SK-N-SH (cell line): Measurements from ENCODE around the gene CRIM1. TPM values are rescaled to one million over a fixed set of nuclear protein-coding genes. Genes with fewer than 3 reads are reported as not detected.
A peak's percentile ranks its signal among the peaks of the same experiment; 100 is the strongest.

Experiments
- CTCF ChIA-PET: fragments of 300-600, 350-600 bp; formaldehyde crosslinking; extraction: SDS; loops from one replicate; lab custom pipeline; 2021; lab: Yijun Ruan, JAX
- POLR2A ChIA-PET: fragments of 350-600 bp; sonication (Branson Sonifier 250); formaldehyde crosslinking; extraction: SDS; loops from one replicate; lab custom pipeline; 2020; ENCODE audit warnings: antibody characterized with exemption, inconsistent platforms; lab: Yijun Ruan, JAX
- DNase-seq: peaks from one replicate; pipeline ENCODE4 v3.0.0; 2012
- H2AFZ ChIP-seq: fragments of 200-600 bp; sonication (generic); 2 replicates; pipeline ENCODE4 v1.8.1; 2016; ENCODE audit warnings: antibody characterized with exemption, mild to moderate bottlenecking, low read depth
- H3F3A ChIP-seq: fragments of 200-600 bp; sonication (generic); replicated peaks from 2 replicates; pipeline ENCODE3; 2016; ENCODE audit warnings: antibody characterized with exemption, mild to moderate bottlenecking; ENCODE audit not compliant: insufficient read depth
- H3K27ac ChIP-seq, 2 experiments: fragments of 200-500 bp in 1 of 2; fragments of 200-600 bp in 1 of 2; sonication (Bioruptor generic) in 1 of 2; sonication (generic), shearing (Covaris generic) in 1 of 2; 2 replicates each; pipeline versions ENCODE4 v1.5.1 to v1.6.1; 2014 to 2016; ENCODE audit warnings: low read depth in 2 of 2, inconsistent platforms in 1 of 2, low read length in 1 of 2, mild to moderate bottlenecking in 1 of 2, mixed read lengths in 1 of 2
- H3K27me3 ChIP-seq: fragments of 200-600 bp; sonication (generic), shearing (Covaris generic); 2 replicates; pipeline ENCODE4 v1.6.1; 2016; ENCODE audit warnings: mixed run types; ENCODE audit not compliant: insufficient read depth
- H3K36me3 ChIP-seq, 2 experiments: fragments of 200-500 bp in 1 of 2; fragments of 200-600 bp in 1 of 2; sonication (Bioruptor generic) in 1 of 2; sonication (generic) in 1 of 2; replicated peaks in 1 of 2; 2 replicates each; pipeline versions ENCODE3 to v1.5.1; 2014 to 2016; ENCODE audit warnings: low read length in 1 of 2, mild to moderate bottlenecking in 1 of 2; ENCODE audit not compliant: insufficient read depth in 2 of 2, control insufficient read depth in 1 of 2
- H3K4me1 ChIP-seq, 2 experiments: fragments of 200-500 bp in 1 of 2; fragments of 200-600 bp in 1 of 2; sonication (Bioruptor generic) in 1 of 2; sonication (generic), shearing (Covaris generic) in 1 of 2; 2 replicates each; pipeline versions ENCODE4 v1.5.1 to v1.6.1; 2014 to 2016; ENCODE audit warnings: low read depth in 1 of 2, low read length in 1 of 2, mixed run types in 1 of 2; ENCODE audit not compliant: insufficient read depth in 2 of 2, control insufficient read depth in 1 of 2
- H3K4me2 ChIP-seq: fragments of 200-600 bp; sonication (generic), shearing (Covaris generic); 2 replicates; pipeline ENCODE4 v1.6.1; 2017; ENCODE audit warnings: mixed run types
- H3K4me3 ChIP-seq, 2 experiments: fragments of 200-500 bp in 1 of 2; fragments of 200-600 bp in 1 of 2; sonication (Bioruptor generic) in 1 of 2; sonication (generic), shearing (Covaris generic) in 1 of 2; 2 replicates each; pipeline versions ENCODE4 v1.5.1 to v1.8.1; 2014 to 2016; ENCODE audit warnings: low read depth in 2 of 2, inconsistent platforms in 1 of 2, low read length in 1 of 2, mild to moderate bottlenecking in 1 of 2, mixed read lengths in 1 of 2, moderate library complexity in 1 of 2
- H3K79me2 ChIP-seq: fragments of 200-600 bp; sonication (generic); 2 replicates; pipeline ENCODE4 v1.8.1; 2017; ENCODE audit warnings: mild to moderate bottlenecking; ENCODE audit not compliant: insufficient read depth
- H3K9ac ChIP-seq: fragments of 200-600 bp; sonication (generic); 2 replicates; pipeline ENCODE4 v1.6.1; 2017; ENCODE audit warnings: mixed run types
- H3K9me2 ChIP-seq: fragments of 200-600 bp; sonication (generic); 2 replicates; pipeline ENCODE4 v1.6.1; 2017; ENCODE audit warnings: mixed run types
- H3K9me3 ChIP-seq: fragments of 200-600 bp; sonication (generic); 2 replicates; pipeline ENCODE4 v1.6.1; 2017; ENCODE audit warnings: mixed run types, mild to moderate bottlenecking, moderate library complexity
- H4K20me1 ChIP-seq: fragments of 200-600 bp; sonication (generic); 2 replicates; pipeline ENCODE4 v1.6.1; 2017; ENCODE audit warnings: mild to moderate bottlenecking, mixed run types; ENCODE audit not compliant: insufficient read depth
- CHD2 ChIP-seq: fragments of 150-350 bp; IDR thresholded peaks from 2 replicates; pipeline ENCODE4 v1.6.1; 2018; ENCODE audit warnings: low read length; ENCODE audit not compliant: partially characterized antibody
- ELF1 ChIP-seq: IDR thresholded peaks from 2 replicates; pipeline ENCODE4 v1.4.0; 2012
- EZH2phosphoT487 ChIP-seq: fragments of 200-600 bp; sonication (generic); IDR thresholded peaks from 2 replicates; pipeline ENCODE4 v1.6.1; 2017; ENCODE audit warnings: low read depth, mixed run types, mild to moderate bottlenecking, antibody characterized with exemption, moderate library complexity, borderline replicate concordance
- FOSL2 ChIP-seq: IDR thresholded peaks from 2 replicates; pipeline ENCODE4 v1.4.0; 2012; ENCODE audit warnings: low read depth, mild to moderate bottlenecking, moderate library complexity, borderline replicate concordance
- FOXJ3 ChIP-seq: sonication (generic); formaldehyde crosslinking; IDR thresholded peaks from 2 replicates; pipeline ENCODE4 v1.5.1; 2020; ENCODE audit warnings: mild to moderate bottlenecking, missing genetic modification reagents
- FOXM1 ChIP-seq: IDR thresholded peaks from 2 replicates; pipeline ENCODE4 v1.4.0; 2012; ENCODE audit warnings: low read depth, mild to moderate bottlenecking
- GATA2 ChIP-seq: sonication (generic); formaldehyde crosslinking; IDR thresholded peaks from 2 replicates; pipeline ENCODE4 v1.5.0; 2020; ENCODE audit warnings: mild to moderate bottlenecking, missing genetic modification reagents
- JUND ChIP-seq: IDR thresholded peaks from 2 replicates; pipeline ENCODE4 v1.4.0; 2012
- MEF2A ChIP-seq: IDR thresholded peaks from 2 replicates; pipeline ENCODE4 v1.4.0; 2012; ENCODE audit warnings: low read depth, borderline replicate concordance
- MXI1 ChIP-seq: IDR thresholded peaks from 2 replicates; pipeline ENCODE4 v1.6.1; 2012; ENCODE audit warnings: mild to moderate bottlenecking, low read depth, low read length, improper control_type of control experiment
- NFIC ChIP-seq: IDR thresholded peaks from 2 replicates; pipeline ENCODE4 v1.4.0; 2012; ENCODE audit warnings: borderline replicate concordance
- RAD21 ChIP-seq: IDR thresholded peaks from 2 replicates; pipeline ENCODE4 v1.6.1; 2012; ENCODE audit warnings: mild to moderate bottlenecking, low read length
- RCOR1 ChIP-seq: fragments of 150-350 bp; IDR thresholded peaks from 2 replicates; pipeline ENCODE4 v1.6.1; 2017; ENCODE audit warnings: antibody characterized with exemption, low read length
- RXRA ChIP-seq: IDR thresholded peaks from 2 replicates; pipeline ENCODE4 v1.4.0; 2012; ENCODE audit warnings: low read depth, mild to moderate bottlenecking, borderline replicate concordance
- SIN3A ChIP-seq: IDR thresholded peaks from 2 replicates; pipeline ENCODE4 v1.6.1; 2012; ENCODE audit warnings: low read depth, mild to moderate bottlenecking, low read length, moderate library complexity, borderline replicate concordance
- SMC3 ChIP-seq: IDR thresholded peaks from 2 replicates; pipeline ENCODE4 v1.6.1; 2012; ENCODE audit warnings: low read depth, low read length, improper control_type of control experiment
- TAF1 ChIP-seq: IDR thresholded peaks from 2 replicates; pipeline ENCODE4 v1.6.1; 2012; ENCODE audit warnings: low read depth, mild to moderate bottlenecking, low read length, moderate library complexity, borderline replicate concordance
- TCF12 ChIP-seq: IDR thresholded peaks from 2 replicates; pipeline ENCODE4 v1.4.0; 2012
- TEAD4 ChIP-seq: IDR thresholded peaks from 2 replicates; pipeline ENCODE4 v1.4.0; 2012; ENCODE audit warnings: mild to moderate bottlenecking, borderline replicate concordance; ENCODE audit not compliant: insufficient read depth
- YY1 ChIP-seq: IDR thresholded peaks from 2 replicates; pipeline ENCODE4 v1.4.0; 2012; ENCODE audit warnings: low read depth, mild to moderate bottlenecking
- WGBS: methylation state at CpG from one replicate; pipeline ENCODE4 v1.1.6; 2017; ENCODE audit warnings: low lambda C conversion rate; 5-methylcytosine and 5-hydroxymethylcytosine counted together
- polyA plus RNA-seq, 3 experiments: library from polyadenylated mRNA; depleted of rRNA; stranded (reverse); fragments of >200 nt; gene quantifications; 2 replicates each; pipeline ENCODE4 v1.2.3, GENCODE V29; 2012
- TF ChIP-seq, protein P1 (sequence below): IDR thresholded peaks from 2 replicates; pipeline ENCODE4 v1.4.0; 2012; ENCODE audit warnings: low read depth, borderline replicate concordance
- TF ChIP-seq, protein P2 (sequence below): IDR thresholded peaks from 2 replicates; pipeline ENCODE4 v1.4.0; 2012; ENCODE audit warnings: low read depth, borderline replicate concordance
- TF ChIP-seq, protein P3 (sequence below): fragments of 200-600 bp; sonication (generic); IDR thresholded peaks from 2 replicates; pipeline ENCODE4 v1.6.1; 2017; ENCODE audit warnings: antibody characterized with exemption, mild to moderate bottlenecking, moderate library complexity
- TF ChIP-seq, protein P4 (sequence below): fragments of 150-350 bp; IDR thresholded peaks from 2 replicates; pipeline ENCODE4 v1.6.1; 2017; ENCODE audit warnings: antibody characterized with exemption, low read length, low read depth, borderline replicate concordance
- TF ChIP-seq, protein P5 (sequence below): IDR thresholded peaks from 2 replicates; pipeline ENCODE4; 2012

Gene CRIM1
- polyA plus RNA-seq, 1 of the 3 experiments (the other 2 are of a cell fraction), result 244 TPM

DNA sequence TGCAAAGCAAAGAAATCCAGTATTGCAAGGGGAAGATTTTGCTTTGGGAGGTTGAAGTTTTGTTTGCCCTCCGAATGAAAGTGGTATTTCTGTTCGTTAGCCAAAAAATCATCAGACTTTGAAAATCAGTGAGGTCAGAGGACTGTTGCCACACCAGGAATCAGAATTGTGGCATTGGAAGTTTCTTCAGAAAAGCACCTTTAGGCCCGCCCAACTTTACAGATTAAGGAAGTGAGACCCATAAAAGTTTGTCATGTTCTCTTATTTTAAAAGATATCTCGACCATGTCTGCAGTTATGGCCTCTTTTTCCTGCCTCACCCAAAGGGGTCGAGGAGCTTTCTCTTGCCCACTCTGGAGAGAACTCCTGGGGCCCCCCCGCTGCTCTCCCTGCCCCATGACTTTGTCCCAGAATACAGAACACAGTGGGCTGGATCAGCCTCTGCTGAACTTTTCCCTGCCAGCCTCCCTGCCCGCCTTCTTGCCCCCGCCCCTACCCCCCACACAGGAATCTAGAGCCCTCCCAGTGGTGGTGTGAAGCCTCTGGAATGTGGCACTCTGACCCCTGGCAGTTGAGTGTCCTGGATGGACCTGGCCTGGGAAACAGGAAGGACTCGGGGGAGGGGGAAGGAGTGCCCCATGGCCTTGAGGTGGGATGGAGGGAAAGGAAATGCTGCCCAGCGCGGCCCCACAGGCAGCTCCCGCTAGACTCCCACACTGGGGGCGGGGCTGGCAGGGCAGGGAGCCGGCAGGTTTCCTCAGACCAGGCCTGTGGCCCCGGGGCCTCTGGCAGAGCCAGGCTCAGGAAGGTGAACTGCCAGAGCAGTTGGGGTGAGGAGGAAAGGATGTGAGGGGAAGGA is 25.3 kb downstream of the CRIM1 start:
- POLR2A ChIA-PET, result no interaction called here
- peak overlapping the region; percentile 36 to 96; a peak in 3 of 4 replicates for H3K27ac ChIP-seq
- H3K4me2 ChIP-seq, result peak overlapping the region; percentile 62
- 0 out of 2 replicates have a peak, but pooled peaks have one; percentile 41 for TF ChIP-seq SIN3A
- TF ChIP-seq CHD2, result no peak
- TF ChIP-seq, protein P1, sequence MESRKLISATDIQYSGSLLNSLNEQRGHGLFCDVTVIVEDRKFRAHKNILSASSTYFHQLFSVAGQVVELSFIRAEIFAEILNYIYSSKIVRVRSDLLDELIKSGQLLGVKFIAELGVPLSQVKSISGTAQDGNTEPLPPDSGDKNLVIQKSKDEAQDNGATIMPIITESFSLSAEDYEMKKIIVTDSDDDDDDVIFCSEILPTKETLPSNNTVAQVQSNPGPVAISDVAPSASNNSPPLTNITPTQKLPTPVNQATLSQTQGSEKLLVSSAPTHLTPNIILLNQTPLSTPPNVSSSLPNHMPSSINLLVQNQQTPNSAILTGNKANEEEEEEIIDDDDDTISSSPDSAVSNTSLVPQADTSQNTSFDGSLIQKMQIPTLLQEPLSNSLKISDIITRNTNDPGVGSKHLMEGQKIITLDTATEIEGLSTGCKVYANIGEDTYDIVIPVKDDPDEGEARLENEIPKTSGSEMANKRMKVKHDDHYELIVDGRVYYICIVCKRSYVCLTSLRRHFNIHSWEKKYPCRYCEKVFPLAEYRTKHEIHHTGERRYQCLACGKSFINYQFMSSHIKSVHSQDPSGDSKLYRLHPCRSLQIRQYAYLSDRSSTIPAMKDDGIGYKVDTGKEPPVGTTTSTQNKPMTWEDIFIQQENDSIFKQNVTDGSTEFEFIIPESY, result 0 out of 2 replicates have a peak, but pooled peaks have one; percentile 61
- peak; percentile 88 for TF ChIP-seq NFIC
- TF ChIP-seq MEF2A, result peak; percentile 55; the same call in 1 of the 2 replicates
- 0 out of 2 replicates have a peak, but pooled peaks have one; percentile 42 for TF ChIP-seq YY1
- peak; percentile 97 for TF ChIP-seq TEAD4
- TF ChIP-seq EZH2phosphoT487, result no peak
- TF ChIP-seq, protein P2, sequence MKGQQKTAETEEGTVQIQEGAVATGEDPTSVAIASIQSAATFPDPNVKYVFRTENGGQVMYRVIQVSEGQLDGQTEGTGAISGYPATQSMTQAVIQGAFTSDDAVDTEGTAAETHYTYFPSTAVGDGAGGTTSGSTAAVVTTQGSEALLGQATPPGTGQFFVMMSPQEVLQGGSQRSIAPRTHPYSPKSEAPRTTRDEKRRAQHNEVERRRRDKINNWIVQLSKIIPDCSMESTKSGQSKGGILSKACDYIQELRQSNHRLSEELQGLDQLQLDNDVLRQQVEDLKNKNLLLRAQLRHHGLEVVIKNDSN, result 0 out of 2 replicates have a peak, but pooled peaks have one; percentile 23
- no peak for TF ChIP-seq MXI1
- no peak; the same call in 1 of the 2 replicates for TF ChIP-seq ELF1
- no peak; the same call in 1 of the 2 replicates for TF ChIP-seq FOSL2
- no peak for TF ChIP-seq TAF1
- no peak for TF ChIP-seq RCOR1
- TF ChIP-seq SMC3, result no peak
- TF ChIP-seq FOXM1, result peak; percentile 71; the same call in 1 of the 2 replicates
- no peak for TF ChIP-seq FOXJ3 (CRISPR knock-in tag)
- TF ChIP-seq TCF12, result peak; percentile 86
- no peak for TF ChIP-seq GATA2 (CRISPR knock-in tag)
- TF ChIP-seq, protein P3, sequence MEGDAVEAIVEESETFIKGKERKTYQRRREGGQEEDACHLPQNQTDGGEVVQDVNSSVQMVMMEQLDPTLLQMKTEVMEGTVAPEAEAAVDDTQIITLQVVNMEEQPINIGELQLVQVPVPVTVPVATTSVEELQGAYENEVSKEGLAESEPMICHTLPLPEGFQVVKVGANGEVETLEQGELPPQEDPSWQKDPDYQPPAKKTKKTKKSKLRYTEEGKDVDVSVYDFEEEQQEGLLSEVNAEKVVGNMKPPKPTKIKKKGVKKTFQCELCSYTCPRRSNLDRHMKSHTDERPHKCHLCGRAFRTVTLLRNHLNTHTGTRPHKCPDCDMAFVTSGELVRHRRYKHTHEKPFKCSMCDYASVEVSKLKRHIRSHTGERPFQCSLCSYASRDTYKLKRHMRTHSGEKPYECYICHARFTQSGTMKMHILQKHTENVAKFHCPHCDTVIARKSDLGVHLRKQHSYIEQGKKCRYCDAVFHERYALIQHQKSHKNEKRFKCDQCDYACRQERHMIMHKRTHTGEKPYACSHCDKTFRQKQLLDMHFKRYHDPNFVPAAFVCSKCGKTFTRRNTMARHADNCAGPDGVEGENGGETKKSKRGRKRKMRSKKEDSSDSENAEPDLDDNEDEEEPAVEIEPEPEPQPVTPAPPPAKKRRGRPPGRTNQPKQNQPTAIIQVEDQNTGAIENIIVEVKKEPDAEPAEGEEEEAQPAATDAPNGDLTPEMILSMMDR, result no peak
- TF ChIP-seq JUND, result peak; percentile 47
- no peak for TF ChIP-seq RAD21
- TF ChIP-seq, protein P4, sequence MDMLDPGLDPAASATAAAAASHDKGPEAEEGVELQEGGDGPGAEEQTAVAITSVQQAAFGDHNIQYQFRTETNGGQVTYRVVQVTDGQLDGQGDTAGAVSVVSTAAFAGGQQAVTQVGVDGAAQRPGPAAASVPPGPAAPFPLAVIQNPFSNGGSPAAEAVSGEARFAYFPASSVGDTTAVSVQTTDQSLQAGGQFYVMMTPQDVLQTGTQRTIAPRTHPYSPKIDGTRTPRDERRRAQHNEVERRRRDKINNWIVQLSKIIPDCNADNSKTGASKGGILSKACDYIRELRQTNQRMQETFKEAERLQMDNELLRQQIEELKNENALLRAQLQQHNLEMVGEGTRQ, result no peak
- peak; percentile 95 for TF ChIP-seq RXRA
- TF ChIP-seq, protein P5, sequence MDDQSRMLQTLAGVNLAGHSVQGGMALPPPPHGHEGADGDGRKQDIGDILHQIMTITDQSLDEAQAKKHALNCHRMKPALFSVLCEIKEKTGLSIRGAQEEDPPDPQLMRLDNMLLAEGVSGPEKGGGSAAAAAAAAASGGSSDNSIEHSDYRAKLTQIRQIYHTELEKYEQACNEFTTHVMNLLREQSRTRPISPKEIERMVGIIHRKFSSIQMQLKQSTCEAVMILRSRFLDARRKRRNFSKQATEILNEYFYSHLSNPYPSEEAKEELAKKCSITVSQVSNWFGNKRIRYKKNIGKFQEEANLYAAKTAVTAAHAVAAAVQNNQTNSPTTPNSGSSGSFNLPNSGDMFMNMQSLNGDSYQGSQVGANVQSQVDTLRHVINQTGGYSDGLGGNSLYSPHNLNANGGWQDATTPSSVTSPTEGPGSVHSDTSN, result peak; percentile 63

More for the DNA sequence above, 25.3 kb downstream of the CRIM1 start:
- Histone ChIP-seq H3K9me2 (no peaks in the 10 kb centered on the region), H3K36me3 (peaks cover 17 to 46% of the 10 kb centered on the region in 2 experiments), H3K79me2 (peaks cover 100% of the 10 kb centered on the region), H3F3A (peaks cover 70% of the 10 kb centered on the region), H3K4me3 (no peak overlapping the region), H3K27me3 (no peaks in the 10 kb centered on the region), H3K4me1 (peaks cover 2 to 66% of the 10 kb centered on the region in 2 experiments), H3K9ac (peak overlapping the region; percentile 3; the same call in 1 of the 2 replicates), H3K9me3 (no peaks in the 10 kb centered on the region), H2AFZ (no peak overlapping the region), H4K20me1 (peaks cover 66% of the 10 kb centered on the region)
- peak; percentile 42 for DNase-seq
- CTCF ChIA-PET, result interaction anchor here (1.0 kb wide), 1 partner anchor 28 kb away, joined by 3 read pairs; no protein-coding TSS in a partner anchor
- WGBS, result 17% methylated on average over 15 of the region's 15 CpGs
